GM19351 (cell line): ENCODE data around the gene ZC3H18.
A peak's percentile ranks its signal among the peaks of the same experiment; 100 is the strongest.

Experiments
- ATAC-seq: cut with Tn5 transposase; IDR thresholded peaks from one replicate; pipeline ENCODE4 v1.9.1; 2021; ENCODE audit warnings: mild to moderate bottlenecking, moderate library complexity; ENCODE audit not compliant: unreplicated experiment

The ZC3H18 gene

GRCh38 chr16:88569985-88570690, at the start of gene ZC3H18:
TSS of gene ZC3H18 (plus strand) at chr16:88570403. CDS start at chr16:88577124, 6,721 bp downstream.
- ATAC-seq, result peak; percentile 72

- ATAC-seq, result no peak
These were observed 48.5 kb upstream of the ZC3H18 start for GRCh38 chr16:88521674-88522073.

- ATAC-seq, result no peak
These were observed 47.8 kb upstream of the ZC3H18 start for GRCh38 chr16:88522276-88522949.

- ATAC-seq, result no peak
These were observed 46.7 kb upstream of the ZC3H18 start for GRCh38 chr16:88523309-88524161.

GRCh38 chr16:88524274-88524972, 45.8 kb upstream of the ZC3H18 start:
- no peak for ATAC-seq

GRCh38 chr16:88524973-88525662, 45.1 kb upstream of the ZC3H18 start:
- ATAC-seq, result no peak

- no peak for ATAC-seq
These were observed 44.6 kb upstream of the ZC3H18 start for GRCh38 chr16:88525663-88525990.

GRCh38 chr16:88526008-88526905, 43.9 kb upstream of the ZC3H18 start:
- ATAC-seq, result no peak

GRCh38 chr16:88526906-88527185, 43.4 kb upstream of the ZC3H18 start:
- no peak for ATAC-seq

- peak; percentile 58 for ATAC-seq
These were observed 42.8 kb upstream of the ZC3H18 start for GRCh38 chr16:88527186-88527936.

- no peak for ATAC-seq
These were observed 42.1 kb upstream of the ZC3H18 start for GRCh38 chr16:88527937-88528743.

GRCh38 chr16:88528902-88529318, 41.3 kb upstream of the ZC3H18 start:
- ATAC-seq, result no peak

GRCh38 chr16:88529596-88529995, 40.6 kb upstream of the ZC3H18 start:
- ATAC-seq, result no peak

- no peak for ATAC-seq
These were observed 39.9 kb upstream of the ZC3H18 start for GRCh38 chr16:88530051-88530857.

GRCh38 chr16:88530858-88531203, 39.4 kb upstream of the ZC3H18 start:
- ATAC-seq, result no peak

GRCh38 chr16:88531346-88531745, 38.9 kb upstream of the ZC3H18 start:
- ATAC-seq, result no peak

GRCh38 chr16:88531931-88532433, 38.2 kb upstream of the ZC3H18 start:
- ATAC-seq, result no peak
